SU-DHL-6 (cell line): ENCODE results near the gene RHBG.

Source experiments
- H2AFZ ChIP-seq: fragments of 200-600 bp; sonication (generic); 2 replicates; pipeline ENCODE4 v1.6.1; 2014; ENCODE audit warnings: low read depth, mild to moderate bottlenecking, moderate library complexity, mixed read lengths, antibody characterized with exemption, low read length; ENCODE audit not compliant: severe bottlenecking
- H3F3A ChIP-seq: fragments of 200-600 bp; shearing (Covaris generic); 2 replicates; pipeline ENCODE4 v1.6.0; 2016; ENCODE audit warnings: antibody characterized with exemption, mild to moderate bottlenecking; ENCODE audit not compliant: insufficient read depth
- H3K27ac ChIP-seq: fragments of 200-600 bp; sonication (generic); 2 replicates; pipeline ENCODE4 v1.5.1; 2016; ENCODE audit warnings: low read depth, mild to moderate bottlenecking, low read length, moderate library complexity, mixed read lengths
- H3K27me3 ChIP-seq: fragments of 200-600 bp; sonication (generic), shearing (Covaris generic); 2 replicates; pipeline ENCODE4 v1.6.0; 2014; ENCODE audit warnings: mild to moderate bottlenecking, low read length
- H3K36me3 ChIP-seq: fragments of 200-600 bp; sonication (generic); 2 replicates; pipeline ENCODE4 v1.6.1; 2014; ENCODE audit warnings: mild to moderate bottlenecking, low read length, mixed read lengths
- H3K4me2 ChIP-seq: fragments of 300-600, 200-600 bp; shearing (Covaris generic), sonication (generic); 2 replicates; pipeline ENCODE4 v1.6.0; 2014; ENCODE audit warnings: low read length, low read depth, mild to moderate bottlenecking; ENCODE audit not compliant: poor library complexity, severe bottlenecking
- H3K4me3 ChIP-seq: fragments of 200-600 bp; sonication (generic); 2 replicates; pipeline ENCODE4 v1.5.1; 2014; ENCODE audit warnings: antibody characterized with exemption, low read length, mild to moderate bottlenecking, mixed read lengths; ENCODE audit not compliant: insufficient read depth, poor library complexity, severe bottlenecking
- H3K79me2 ChIP-seq: fragments of 200-600 bp; sonication (generic); 2 replicates; pipeline ENCODE4 v1.6.1; 2014; ENCODE audit warnings: mild to moderate bottlenecking, low read length, moderate library complexity; ENCODE audit not compliant: insufficient read depth
- H3K9ac ChIP-seq: fragments of 200-600 bp; sonication (generic); 2 replicates; pipeline ENCODE4 v1.7.0; 2014; ENCODE audit warnings: mild to moderate bottlenecking, low read length
- H3K9me2 ChIP-seq: fragments of 200-600 bp; sonication (generic); replicated peaks from 2 replicates; pipeline ENCODE4 v1.6.1; 2014; ENCODE audit warnings: low read length; ENCODE audit not compliant: insufficient read depth
- H3K9me3 ChIP-seq: fragments of 200-600 bp; sonication (generic); 2 replicates; pipeline ENCODE4 v1.6.1; 2014; ENCODE audit warnings: low read length, mixed read lengths; ENCODE audit not compliant: insufficient read depth
- H4K20me1 ChIP-seq: fragments of 200-600 bp; sonication (generic); 2 replicates; pipeline ENCODE4 v1.6.1; 2014; ENCODE audit warnings: low read depth, mild to moderate bottlenecking, antibody characterized with exemption, low read length, moderate library complexity, mixed read lengths
- CTCF ChIP-seq: fragments of 200-600 bp; sonication (generic); IDR thresholded peaks from one replicate; pipeline ENCODE4 v1.5.1; 2017; ENCODE audit warnings: antibody characterized with exemption, mild to moderate bottlenecking, low read length, moderate library complexity; ENCODE audit not compliant: insufficient read depth, poor library complexity, severe bottlenecking
- EZH2phosphoT487 ChIP-seq: fragments of 200-600 bp; sonication (generic), shearing (Covaris generic); conservative IDR thresholded peaks from 2 replicates; pipeline ENCODE4 v1.6.1; 2018; ENCODE audit warnings: mild to moderate bottlenecking, antibody characterized with exemption, low read length, moderate library complexity, mixed read lengths

Gene RHBG

GRCh38 chr1:156359249-156359648 is 9.8 kb upstream of the RHBG start:
- H3F3A ChIP-seq = no peaks in the 10 kb centered on the region
- H3K27ac ChIP-seq = no peak overlapping the region
- H4K20me1 ChIP-seq = no peaks in the 10 kb centered on the region
- TF ChIP-seq EZH2phosphoT487 = no peak
- no peak for TF ChIP-seq CTCF
- H3K4me3 ChIP-seq = no peak overlapping the region
- H3K36me3 ChIP-seq = no peaks in the 10 kb centered on the region
- H3K27me3 ChIP-seq = no peaks in the 10 kb centered on the region
- H3K9ac ChIP-seq = no peak overlapping the region
- H3K9me3 ChIP-seq = no peaks in the 10 kb centered on the region
- no peak overlapping the region for H3K4me2 ChIP-seq
- no peak overlapping the region for H2AFZ ChIP-seq
- H3K9me2 ChIP-seq = no peaks in the 10 kb centered on the region
- no peaks in the 10 kb centered on the region for H3K79me2 ChIP-seq

- TF ChIP-seq CTCF = no peak
- no peak for TF ChIP-seq EZH2phosphoT487
- H2AFZ ChIP-seq = no peak overlapping the region
Observed at GRCh38 chr1:156359973-156360372, 9.0 kb upstream of the RHBG start.

GRCh38 chr1:156360534-156360933 is 8.5 kb upstream of the RHBG start:
- no peaks in the 10 kb centered on the region for H3K36me3 ChIP-seq
- H3K9me2 ChIP-seq = no peaks in the 10 kb centered on the region
- no peak overlapping the region for H3K4me3 ChIP-seq
- H4K20me1 ChIP-seq = no peaks in the 10 kb centered on the region
- no peak overlapping the region for H3K4me2 ChIP-seq
- H3K9me3 ChIP-seq = no peaks in the 10 kb centered on the region
- no peak overlapping the region for H3K27ac ChIP-seq
- no peaks in the 10 kb centered on the region for H3K79me2 ChIP-seq
- no peaks in the 10 kb centered on the region for H3F3A ChIP-seq
- TF ChIP-seq EZH2phosphoT487 (no peak), CTCF (no peak)
- no peak overlapping the region for H3K9ac ChIP-seq
- H3K27me3 ChIP-seq = no peaks in the 10 kb centered on the region
- H2AFZ ChIP-seq = no peak overlapping the region

More at GRCh38 chr1:156359973-156360372, 9.0 kb upstream of the RHBG start:
- H3K27me3 ChIP-seq = no peaks in the 10 kb centered on the region
- no peaks in the 10 kb centered on the region for H4K20me1 ChIP-seq
- H3K9ac ChIP-seq = no peak overlapping the region
- no peaks in the 10 kb centered on the region for H3K79me2 ChIP-seq
- no peaks in the 10 kb centered on the region for H3K36me3 ChIP-seq
- no peaks in the 10 kb centered on the region for H3K9me3 ChIP-seq
- H3F3A ChIP-seq = no peaks in the 10 kb centered on the region
- no peak overlapping the region for H3K4me3 ChIP-seq
- H3K9me2 ChIP-seq = no peaks in the 10 kb centered on the region
- no peak overlapping the region for H3K27ac ChIP-seq
- no peak overlapping the region for H3K4me2 ChIP-seq

- no peaks in the 10 kb centered on the region for H3F3A ChIP-seq
- H3K4me3 ChIP-seq = no peak overlapping the region
- TF ChIP-seq EZH2phosphoT487 (no peak), CTCF (no peak)
- no peak overlapping the region for H3K9ac ChIP-seq
- no peaks in the 10 kb centered on the region for H3K9me3 ChIP-seq
- no peaks in the 10 kb centered on the region for H3K9me2 ChIP-seq
- H3K27ac ChIP-seq = no peak overlapping the region
- H3K4me2 ChIP-seq = no peak overlapping the region
- H3K79me2 ChIP-seq = no peaks in the 10 kb centered on the region
- no peaks in the 10 kb centered on the region for H3K27me3 ChIP-seq
- no peaks in the 10 kb centered on the region for H4K20me1 ChIP-seq
- no peak overlapping the region for H2AFZ ChIP-seq
- no peaks in the 10 kb centered on the region for H3K36me3 ChIP-seq
Observed at GRCh38 chr1:156365754-156366153, 3.3 kb upstream of the RHBG start.
